Activated gamma-delta T cell treated with Interleukin-2 at 50 U/mL for 16 hours (primary cell): ENCODE results near the gene GREM2.

Source experiments
- DNase-seq: peaks from one replicate; pipeline ENCODE4 v3.0.0-alpha.2; 2020

Gene GREM2

DNA sequence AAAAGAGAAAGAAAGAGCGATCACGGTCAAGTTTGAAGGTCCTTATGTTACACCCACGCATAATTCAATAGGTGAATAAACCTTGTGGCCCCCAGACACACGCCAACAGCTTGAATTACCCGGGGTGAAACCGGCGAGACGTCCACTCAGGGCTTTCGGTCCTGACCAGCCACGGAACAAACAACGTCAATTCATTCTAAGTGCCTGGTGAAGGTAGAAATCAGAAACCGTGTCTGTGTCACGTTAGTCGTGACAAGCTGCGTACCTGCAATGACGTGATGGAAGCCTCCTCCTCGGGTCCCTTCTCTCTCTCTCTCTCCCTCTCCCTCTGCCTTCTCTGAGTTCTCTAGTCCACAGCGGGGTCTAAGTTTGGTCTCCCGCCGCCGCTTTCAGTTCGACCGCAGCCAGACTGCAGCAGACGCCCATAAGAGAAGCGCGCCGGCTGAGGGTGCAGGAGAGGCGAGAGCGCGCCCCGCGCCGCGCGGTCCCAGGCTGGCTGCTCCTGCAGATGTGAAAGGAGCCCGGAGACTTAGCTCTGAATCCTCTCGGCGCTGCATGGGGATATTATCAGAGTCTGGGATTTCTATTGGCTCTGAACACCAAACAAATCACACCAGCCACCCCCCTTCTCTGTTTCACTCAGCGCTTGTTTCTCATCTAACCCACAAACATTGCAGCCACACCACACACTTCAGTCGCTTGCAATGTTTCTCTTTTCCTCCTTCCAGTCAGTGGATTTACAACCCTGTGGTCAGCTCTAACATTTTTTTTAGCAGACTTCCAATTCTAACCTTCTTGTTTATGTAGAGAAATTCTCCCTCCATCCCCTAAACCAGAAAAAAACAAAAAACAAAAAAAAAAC lies at the start of gene GREM2:
GREM2 (minus strand) TSS at position 537 of the 862 bp plus-strand sequence. CDS start 118,680 bp downstream, outside the sequence.
- DNase-seq: peak; percentile 16

DNA sequence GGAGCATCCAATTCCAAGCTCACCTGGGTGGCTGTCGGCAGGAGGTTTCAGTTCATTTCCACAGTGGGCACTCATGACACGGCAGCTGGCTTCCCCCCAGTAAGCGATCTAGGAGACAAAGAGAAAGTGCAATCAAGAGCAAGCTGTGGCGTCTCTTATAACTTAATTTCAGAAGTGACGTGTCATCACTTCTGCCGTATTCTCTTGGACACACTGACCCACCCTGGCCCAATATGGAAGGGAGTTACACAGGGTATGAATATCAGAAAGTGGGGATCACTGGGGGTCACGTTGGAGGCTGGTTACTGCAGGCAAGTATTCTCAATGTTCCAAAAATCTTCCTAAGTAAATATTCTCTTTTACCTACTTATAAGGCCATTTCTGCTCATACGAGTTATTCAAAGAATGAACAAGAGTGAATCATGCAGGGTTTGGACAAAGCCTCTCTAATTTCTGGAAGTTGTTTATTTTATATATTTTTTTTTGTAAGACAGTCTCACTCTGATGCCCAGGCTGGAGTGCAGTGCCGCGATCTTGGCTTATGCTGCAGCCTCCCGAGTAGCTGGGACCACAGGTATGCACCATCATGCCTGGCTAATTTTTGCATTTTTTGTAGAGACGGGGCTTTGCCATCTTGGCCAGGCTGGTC lies 46.5 kb upstream of the GREM2 start:
- no peak for DNase-seq

DNA sequence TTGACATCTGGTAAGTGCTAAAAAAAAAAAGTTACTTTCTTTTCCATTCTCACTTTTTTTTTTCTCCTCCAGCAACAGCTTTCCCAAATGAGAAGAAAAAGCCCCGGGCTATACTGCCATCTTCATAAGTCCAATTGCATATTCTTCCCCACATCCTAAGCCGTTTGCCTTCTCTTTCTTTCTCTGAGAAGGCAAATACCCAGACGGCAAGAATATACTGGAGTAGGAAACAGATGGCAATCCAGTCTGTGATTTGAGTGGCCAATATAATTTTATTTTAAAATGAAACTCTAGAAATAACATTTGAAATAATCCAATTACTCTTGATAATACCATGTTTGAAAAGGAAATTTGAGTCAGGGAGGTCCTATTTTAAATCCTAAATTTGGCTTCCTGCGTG lies 44.6 kb upstream of the GREM2 start:
- no peak for DNase-seq

DNA sequence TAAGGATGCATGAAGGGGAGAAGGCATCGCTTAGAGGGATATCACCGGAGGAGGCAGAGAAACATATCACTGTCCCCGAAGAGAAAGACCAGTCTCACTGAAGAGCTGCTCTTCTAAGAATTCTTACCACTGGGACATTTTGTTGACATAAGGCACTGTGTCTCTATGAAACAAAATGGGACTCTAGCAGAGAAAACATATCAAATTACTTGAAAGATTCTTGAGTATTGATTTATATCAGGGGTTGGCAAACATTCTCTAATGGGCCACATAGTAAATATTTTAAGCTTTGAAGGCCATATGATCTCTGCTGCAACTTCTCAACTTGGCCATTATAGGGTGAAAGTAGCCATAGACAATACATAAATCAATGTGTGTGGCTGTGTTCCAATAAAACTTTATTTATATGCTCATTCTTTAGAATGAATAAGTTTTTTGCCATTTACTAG lies 41.0 kb upstream of the GREM2 start:
- DNase-seq: no peak

GRCh38 chr1:240652549-240652948 lies 40.6 kb upstream of the GREM2 start:
- no peak for DNase-seq

DNA sequence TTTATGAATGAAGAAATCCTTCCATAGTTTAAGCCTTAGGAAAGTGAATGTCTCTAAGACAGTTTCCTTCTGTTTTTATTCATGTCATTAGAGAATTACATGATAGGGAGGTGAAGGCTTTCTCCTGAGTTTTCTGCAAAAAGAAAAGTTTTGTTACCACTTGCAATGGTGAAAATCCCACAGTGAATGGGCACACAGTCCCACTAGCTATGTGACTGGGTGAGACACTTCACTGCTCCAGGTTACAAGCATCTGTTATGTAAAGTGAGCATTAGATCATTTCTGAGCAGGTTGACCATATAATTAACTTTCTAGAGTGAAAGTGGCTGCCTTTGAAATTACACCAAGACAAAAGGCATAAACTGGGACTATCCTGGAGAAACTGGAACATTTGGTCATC lies 38.9 kb upstream of the GREM2 start:
- DNase-seq: no peak

DNA sequence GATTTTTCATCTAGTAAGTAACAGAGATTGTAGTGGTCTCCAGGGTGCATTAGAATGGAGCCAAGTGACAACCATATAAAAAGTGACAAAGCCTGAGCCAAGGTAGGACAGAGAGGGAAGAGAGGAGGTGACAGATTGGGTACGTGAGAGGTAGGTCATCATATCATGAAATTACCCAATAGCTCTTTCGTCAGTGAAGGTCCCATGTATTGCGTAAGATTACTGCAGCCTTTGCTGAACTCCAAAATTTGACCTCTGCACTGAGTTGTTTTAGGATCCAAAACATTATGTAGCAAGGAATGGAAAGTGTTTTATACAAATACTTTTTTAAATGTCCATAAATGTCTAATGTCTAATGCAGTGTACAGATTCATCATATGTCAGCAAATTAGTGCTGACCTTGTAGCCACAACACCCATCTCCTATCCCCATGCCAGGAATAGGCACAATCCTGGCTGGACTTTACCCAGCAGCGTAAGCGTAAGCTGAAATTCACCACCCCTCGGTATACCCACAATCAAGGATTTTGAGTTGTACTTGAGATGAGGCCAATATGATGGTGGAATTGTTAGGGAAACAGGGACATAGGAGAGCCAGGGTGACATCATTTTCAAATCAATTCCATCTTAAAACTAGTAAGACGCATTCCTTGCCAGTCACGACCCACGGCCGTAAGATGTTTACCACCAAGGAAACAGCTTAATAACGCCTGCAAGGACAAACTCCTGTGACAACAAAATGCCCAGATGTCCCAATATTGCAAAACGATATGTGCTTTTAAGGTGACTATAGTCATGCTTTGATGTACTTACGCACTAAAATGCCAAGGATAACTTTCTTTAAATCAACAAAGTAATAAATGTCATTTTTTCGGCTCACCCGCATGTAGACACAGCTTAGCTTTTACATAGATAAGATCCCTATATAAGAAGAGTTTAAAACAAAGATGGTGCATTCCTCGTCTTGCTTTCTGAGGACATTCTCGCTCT lies 38.1 kb upstream of the GREM2 start:
- DNase-seq: no peak

DNA sequence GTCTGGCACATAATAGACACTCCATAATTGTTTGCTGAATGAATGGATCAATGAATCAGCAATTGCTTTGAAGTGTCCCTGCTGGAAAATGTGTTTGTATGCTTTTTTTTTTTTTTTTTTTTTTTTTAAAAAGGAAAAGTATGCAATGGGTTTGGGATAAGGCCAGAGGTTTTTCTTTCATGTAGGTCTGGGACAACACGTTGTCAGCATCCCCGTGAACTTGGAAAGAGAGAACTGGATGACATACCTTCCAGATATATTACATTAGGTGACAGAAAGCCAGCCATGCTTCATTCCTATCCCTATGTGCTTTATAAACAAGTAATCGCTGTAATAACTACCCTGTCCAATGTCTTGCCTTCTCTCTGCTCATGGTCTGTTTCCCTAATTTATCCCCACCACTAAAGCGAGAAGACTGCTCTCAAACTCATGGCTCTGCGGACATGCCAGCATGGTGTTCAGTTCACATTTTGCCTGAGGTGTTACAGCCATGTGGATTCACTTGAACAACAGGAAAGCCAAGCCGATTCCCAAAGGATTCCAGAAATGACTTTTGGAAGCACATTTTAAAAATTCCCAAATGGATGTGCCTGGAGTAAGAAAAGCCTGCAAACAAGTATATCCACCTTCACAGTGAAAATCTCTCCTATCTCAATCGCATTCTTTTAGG lies 34.8 kb upstream of the GREM2 start:
- no peak for DNase-seq

GRCh38 chr1:240644732-240645131 lies 32.8 kb upstream of the GREM2 start:
- DNase-seq: no peak

DNA sequence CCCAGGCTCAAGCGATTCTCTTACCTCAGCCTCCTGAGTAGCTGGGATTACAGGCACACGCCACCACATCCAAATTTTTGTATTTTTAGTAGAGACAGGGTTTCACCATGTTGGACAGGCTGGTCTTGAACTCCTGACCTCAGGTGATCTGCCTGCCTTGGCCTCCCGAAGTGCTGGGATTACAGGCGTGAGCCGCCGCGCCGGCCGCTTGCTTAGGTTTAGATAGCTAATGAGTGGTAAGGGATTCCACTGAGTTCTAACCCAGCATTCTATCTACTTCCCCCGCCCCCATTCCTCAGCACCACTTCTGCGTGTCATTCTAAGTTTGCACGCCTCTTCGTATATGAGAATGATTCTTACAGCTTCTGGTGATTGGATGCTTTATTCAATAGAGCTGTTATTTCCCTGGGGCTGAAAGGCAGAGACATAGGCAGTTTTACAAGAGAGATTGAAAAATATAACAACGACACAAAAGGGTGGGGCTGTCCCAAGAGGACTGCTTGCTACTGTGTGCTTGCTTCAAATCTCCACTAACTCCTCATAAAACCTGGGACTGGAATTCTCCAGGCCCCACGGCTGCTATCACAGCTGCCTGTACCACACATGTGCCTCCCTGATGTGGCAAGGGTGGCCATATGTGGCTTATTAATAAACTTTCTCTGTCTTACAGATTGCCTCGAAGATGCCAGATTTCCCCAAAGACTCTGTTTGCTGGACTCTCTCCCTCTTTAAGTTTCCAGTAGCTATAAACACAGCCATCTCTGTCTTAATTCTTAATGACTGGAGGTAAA lies 23.7 kb upstream of the GREM2 start:
- no peak for DNase-seq

DNA sequence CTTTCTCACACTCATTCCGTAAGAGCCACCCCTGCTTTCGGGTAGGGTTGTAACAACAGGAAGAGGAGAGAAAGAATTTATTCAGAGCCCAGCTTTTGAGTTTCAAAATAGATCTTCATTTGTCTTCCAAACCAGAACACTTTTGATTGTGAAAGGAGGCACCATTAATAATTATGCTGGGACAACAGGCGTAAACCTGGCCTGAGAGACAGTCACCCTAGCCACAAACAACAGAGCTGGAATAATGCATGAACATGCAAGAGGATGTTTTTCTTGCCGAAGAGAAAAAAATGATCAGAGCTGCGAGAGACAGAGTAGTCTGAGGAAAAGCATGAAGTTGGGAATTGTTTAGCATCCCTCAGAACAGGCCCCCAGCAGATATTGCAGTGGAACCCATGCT lies 18.5 kb upstream of the GREM2 start:
- DNase-seq: no peak

- no peak for DNase-seq
Observed at GRCh38 chr1:240621249-240621648, 9.3 kb upstream of the GREM2 start.

GRCh38 chr1:240619906-240620621 lies 8.1 kb upstream of the GREM2 start:
- DNase-seq: no peak

DNA sequence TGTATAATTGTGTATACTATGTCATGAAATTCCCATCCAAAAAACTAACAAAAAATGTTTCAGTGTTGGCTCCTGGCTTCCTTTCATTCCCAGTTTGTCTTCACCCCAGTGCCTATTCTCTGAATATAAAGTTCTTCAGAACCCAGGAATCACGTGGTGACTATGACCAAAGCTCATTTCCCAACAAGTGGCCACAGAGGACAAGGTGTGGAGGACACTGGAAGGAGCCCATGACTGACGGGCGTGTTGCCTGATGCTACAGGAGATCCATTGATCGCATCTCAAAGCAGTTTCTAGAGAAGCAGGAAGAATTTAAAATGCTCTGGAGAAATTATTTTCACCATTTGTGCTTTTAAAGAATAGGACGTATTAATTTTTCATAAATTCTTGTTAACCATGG lies 7.4 kb upstream of the GREM2 start:
- DNase-seq: no peak

DNA sequence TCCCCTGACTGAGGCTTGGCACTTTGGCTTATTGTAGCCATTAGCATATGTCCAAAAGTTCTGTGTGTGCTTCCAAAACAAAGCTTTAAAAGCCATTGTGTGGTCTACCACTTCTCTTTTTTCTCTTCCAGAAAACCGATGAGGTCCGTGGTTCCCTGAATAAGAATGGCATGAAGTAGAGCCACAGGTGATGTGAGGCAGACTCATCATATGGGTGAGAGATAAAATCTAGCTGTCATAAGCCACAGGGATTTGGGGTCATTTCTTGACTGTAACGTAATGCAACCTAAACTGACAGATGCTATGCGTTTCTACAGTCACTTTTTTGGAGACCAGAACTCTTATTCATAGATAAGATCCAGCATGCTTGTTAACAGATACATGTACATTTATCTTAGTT lies 7.0 kb upstream of the GREM2 start:
- DNase-seq: no peak

GRCh38 chr1:240616018-240616417 lies 4.1 kb upstream of the GREM2 start:
- no peak for DNase-seq

GRCh38 chr1:240613356-240614142 lies 1.6 kb upstream of the GREM2 start:
- DNase-seq: no peak

GRCh38 chr1:240612811-240613210 lies 856 bp upstream of the GREM2 start:
- no peak for DNase-seq

DNA sequence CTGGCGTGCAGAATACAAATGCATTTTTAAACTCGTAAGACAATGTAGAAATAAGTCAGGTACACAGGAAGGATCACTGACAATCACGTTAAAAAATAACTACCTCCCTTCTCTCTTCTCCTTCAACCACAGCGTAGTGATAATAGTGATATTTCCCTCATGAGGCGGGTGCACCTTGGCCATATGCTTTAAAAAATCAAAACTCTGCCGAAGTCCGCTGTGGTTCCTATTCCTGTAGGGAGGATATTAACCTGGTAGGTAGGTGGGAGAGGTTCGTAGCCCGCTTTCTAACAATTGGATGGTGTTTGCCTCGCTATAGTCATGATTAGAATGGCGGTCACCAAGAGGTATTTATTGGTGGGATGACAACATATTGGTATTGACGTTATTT lies 732 bp downstream of the GREM2 start:
- DNase-seq: no peak

GRCh38 chr1:240610636-240611035 lies 1.3 kb downstream of the GREM2 start:
- DNase-seq: no peak
